ENCODE data around the gene GOSR2.

The GOSR2 gene

GRCh38 chr17:46931596-46931995 is 8.6 kb downstream of the GOSR2 start:
- Histone ChIP-seq H3K9me3 (ENCODE audit: control insufficient read depth, insufficient read depth, low read depth, low read length) (no peaks in the 10 kb centered on the region), H3K27ac (ENCODE audit: low read depth, low read length) (no peak overlapping the region), H3K36me3 (ENCODE audit: control insufficient read depth, insufficient read depth, low read length) (peaks cover 77% of the 10 kb centered on the region), H3K9ac (ENCODE audit: low read length) (no peak overlapping the region), H3K27me3 (ENCODE audit: control insufficient read depth, insufficient read depth, low read length) (no peaks in the 10 kb centered on the region), H3K4me1 (ENCODE audit: control insufficient read depth, insufficient read depth, low read length) (peaks cover 5% of the 10 kb centered on the region; the same call in 1 of the 2 replicates), H3K4me3 (ENCODE audit: low read depth, low read length) (no peak overlapping the region)

- Histone ChIP-seq H3K4me3 (ENCODE audit: low read depth, low read length) (no peak overlapping the region), H3K9me3 (ENCODE audit: control insufficient read depth, insufficient read depth, low read depth, low read length) (no peaks in the 10 kb centered on the region), H3K27ac (ENCODE audit: low read depth, low read length) (no peak overlapping the region), H3K9ac (ENCODE audit: low read length) (peak overlapping the region; percentile 10), H3K36me3 (ENCODE audit: control insufficient read depth, insufficient read depth, low read length) (peaks cover 96% of the 10 kb centered on the region), H3K4me1 (ENCODE audit: control insufficient read depth, insufficient read depth, low read length) (no peaks in the 10 kb centered on the region), H3K27me3 (ENCODE audit: control insufficient read depth, insufficient read depth, low read length) (no peaks in the 10 kb centered on the region)
Observed at GRCh38 chr17:46935658-46936266, 12.8 kb downstream of the GOSR2 start.

GRCh38 chr17:46940692-46941404 is 17.9 kb downstream of the GOSR2 start:
- peaks cover 50% of the 10 kb centered on the region for H3K36me3 ChIP-seq (ENCODE audit: control insufficient read depth, insufficient read depth, low read length)
- H3K27ac ChIP-seq (ENCODE audit: low read depth, low read length): no peak overlapping the region
- no peaks in the 10 kb centered on the region for H3K9me3 ChIP-seq (ENCODE audit: control insufficient read depth, insufficient read depth, low read depth, low read length)
- peaks cover 28% of the 10 kb centered on the region for H3K4me1 ChIP-seq (ENCODE audit: control insufficient read depth, insufficient read depth, low read length)
- H3K27me3 ChIP-seq (ENCODE audit: control insufficient read depth, insufficient read depth, low read length): no peaks in the 10 kb centered on the region
- H3K9ac ChIP-seq (ENCODE audit: low read length): no peak overlapping the region
- H3K4me3 ChIP-seq (ENCODE audit: low read depth, low read length): no peak overlapping the region

GRCh38 chr17:46942441-46943217 is 19.7 kb downstream of the GOSR2 start:
- Histone ChIP-seq H3K27me3 (ENCODE audit: control insufficient read depth, insufficient read depth, low read length) (no peaks in the 10 kb centered on the region), H3K9me3 (ENCODE audit: control insufficient read depth, insufficient read depth, low read depth, low read length) (no peaks in the 10 kb centered on the region), H3K4me1 (ENCODE audit: control insufficient read depth, insufficient read depth, low read length) (peaks cover 28% of the 10 kb centered on the region), H3K27ac (ENCODE audit: low read depth, low read length) (no peak overlapping the region), H3K4me3 (ENCODE audit: low read depth, low read length) (no peak overlapping the region), H3K9ac (ENCODE audit: low read length) (no peak overlapping the region), H3K36me3 (ENCODE audit: control insufficient read depth, insufficient read depth, low read length) (peaks cover 35% of the 10 kb centered on the region)

GRCh38 chr17:46943218-46943500 is 20.2 kb downstream of the GOSR2 start:
- peaks cover 28% of the 10 kb centered on the region for H3K4me1 ChIP-seq (ENCODE audit: control insufficient read depth, insufficient read depth, low read length)
- H3K27ac ChIP-seq (ENCODE audit: low read depth, low read length): no peak overlapping the region
- H3K9ac ChIP-seq (ENCODE audit: low read length): no peak overlapping the region
- H3K36me3 ChIP-seq (ENCODE audit: control insufficient read depth, insufficient read depth, low read length): peaks cover 31% of the 10 kb centered on the region
- H3K27me3 ChIP-seq (ENCODE audit: control insufficient read depth, insufficient read depth, low read length): no peaks in the 10 kb centered on the region
- no peak overlapping the region for H3K4me3 ChIP-seq (ENCODE audit: low read depth, low read length)
- no peaks in the 10 kb centered on the region for H3K9me3 ChIP-seq (ENCODE audit: control insufficient read depth, insufficient read depth, low read depth, low read length)

- Histone ChIP-seq H3K27me3 (ENCODE audit: control insufficient read depth, insufficient read depth, low read length) (no peaks in the 10 kb centered on the region; the same call in 1 of the 2 replicates), H3K4me1 (ENCODE audit: control insufficient read depth, insufficient read depth, low read length) (peaks cover 28% of the 10 kb centered on the region), H3K36me3 (ENCODE audit: control insufficient read depth, insufficient read depth, low read length) (peaks cover 25% of the 10 kb centered on the region), H3K4me3 (ENCODE audit: low read depth, low read length) (no peak overlapping the region), H3K9me3 (ENCODE audit: control insufficient read depth, insufficient read depth, low read depth, low read length) (no peaks in the 10 kb centered on the region), H3K9ac (ENCODE audit: low read length) (no peak overlapping the region), H3K27ac (ENCODE audit: low read depth, low read length) (no peak overlapping the region)
Observed at GRCh38 chr17:46943501-46944393, 20.8 kb downstream of the GOSR2 start.

GRCh38 chr17:46944931-46945330 is 22.0 kb downstream of the GOSR2 start:
- H3K9me3 ChIP-seq (ENCODE audit: control insufficient read depth, insufficient read depth, low read depth, low read length): no peaks in the 10 kb centered on the region
- no peaks in the 10 kb centered on the region; the same call in 1 of the 2 replicates for H3K27me3 ChIP-seq (ENCODE audit: control insufficient read depth, insufficient read depth, low read length)
- H3K27ac ChIP-seq (ENCODE audit: low read depth, low read length): no peak overlapping the region
- H3K36me3 ChIP-seq (ENCODE audit: control insufficient read depth, insufficient read depth, low read length): peaks cover 19% of the 10 kb centered on the region
- H3K9ac ChIP-seq (ENCODE audit: low read length): no peak overlapping the region
- H3K4me3 ChIP-seq (ENCODE audit: low read depth, low read length): no peak overlapping the region
- H3K4me1 ChIP-seq (ENCODE audit: control insufficient read depth, insufficient read depth, low read length): peaks cover 28% of the 10 kb centered on the region

GRCh38 chr17:46947216-46947615 is 24.3 kb downstream of the GOSR2 start:
- no peak overlapping the region for H3K27ac ChIP-seq (ENCODE audit: low read depth, low read length)
- H3K9ac ChIP-seq (ENCODE audit: low read length): no peak overlapping the region
- H3K9me3 ChIP-seq (ENCODE audit: control insufficient read depth, insufficient read depth, low read depth, low read length): no peaks in the 10 kb centered on the region
- H3K27me3 ChIP-seq (ENCODE audit: control insufficient read depth, insufficient read depth, low read length): peaks cover 18% of the 10 kb centered on the region; the same call in 1 of the 2 replicates
- peaks cover 6% of the 10 kb centered on the region; the same call in 1 of the 2 replicates for H3K36me3 ChIP-seq (ENCODE audit: control insufficient read depth, insufficient read depth, low read length)
- peaks cover 37% of the 10 kb centered on the region for H3K4me1 ChIP-seq (ENCODE audit: control insufficient read depth, insufficient read depth, low read length)
- H3K4me3 ChIP-seq (ENCODE audit: low read depth, low read length): no peak overlapping the region

- Histone ChIP-seq H3K36me3 (ENCODE audit: control insufficient read depth, insufficient read depth, low read length) (peaks cover 6% of the 10 kb centered on the region; the same call in 1 of the 2 replicates), H3K9ac (ENCODE audit: low read length) (no peak overlapping the region), H3K27me3 (ENCODE audit: control insufficient read depth, insufficient read depth, low read length) (peaks cover 24% of the 10 kb centered on the region; the same call in 1 of the 2 replicates), H3K4me1 (ENCODE audit: control insufficient read depth, insufficient read depth, low read length) (peaks cover 27% of the 10 kb centered on the region), H3K9me3 (ENCODE audit: control insufficient read depth, insufficient read depth, low read depth, low read length) (no peaks in the 10 kb centered on the region), H3K4me3 (ENCODE audit: low read depth, low read length) (no peak overlapping the region), H3K27ac (ENCODE audit: low read depth, low read length) (no peak overlapping the region)
Observed at GRCh38 chr17:46948544-46948943, 25.6 kb downstream of the GOSR2 start.

- Histone ChIP-seq H3K4me1 (ENCODE audit: control insufficient read depth, insufficient read depth, low read length) (peaks cover 20% of the 10 kb centered on the region), H3K9ac (ENCODE audit: low read length) (no peak overlapping the region), H3K27me3 (ENCODE audit: control insufficient read depth, insufficient read depth, low read length) (peaks cover 24% of the 10 kb centered on the region; the same call in 1 of the 2 replicates), H3K36me3 (ENCODE audit: control insufficient read depth, insufficient read depth, low read length) (peaks cover 6% of the 10 kb centered on the region; the same call in 1 of the 2 replicates), H3K27ac (ENCODE audit: low read depth, low read length) (no peak overlapping the region), H3K9me3 (ENCODE audit: control insufficient read depth, insufficient read depth, low read depth, low read length) (no peaks in the 10 kb centered on the region), H3K4me3 (ENCODE audit: low read depth, low read length) (no peak overlapping the region)
Observed at GRCh38 chr17:46949291-46950174, 26.6 kb downstream of the GOSR2 start.
